ENCODE results near the gene DCLK1.

Gene DCLK1

GRCh38 chr13:36131222-36131930 is at the start of gene DCLK1:
Gene DCLK1, minus strand, starts transcription at chr13:36131382.
- peak; percentile 87 for DNase-seq

- DNase-seq, result no peak
Measured at GRCh38 chr13:36175621-36176020, 44.4 kb upstream of the DCLK1 start.

GRCh38 chr13:36174923-36175322 is 43.7 kb upstream of the DCLK1 start:
- peak; percentile 53 for DNase-seq

- no peak for DNase-seq
Measured at GRCh38 chr13:36173571-36174322, 42.6 kb upstream of the DCLK1 start.

- no peak for DNase-seq
Measured at GRCh38 chr13:36166046-36166445, 34.9 kb upstream of the DCLK1 start.

- peak; percentile 90 for DNase-seq
Measured at GRCh38 chr13:36163809-36164308, 32.7 kb upstream of the DCLK1 start.

GRCh38 chr13:36163286-36163685 is 32.1 kb upstream of the DCLK1 start:
- DNase-seq, result peak; percentile 21

GRCh38 chr13:36160297-36160696 is 29.1 kb upstream of the DCLK1 start:
- no peak for DNase-seq

- DNase-seq, result no peak
Measured at GRCh38 chr13:36158611-36159010, 27.4 kb upstream of the DCLK1 start.

- DNase-seq, result peak; percentile 59
Measured at GRCh38 chr13:36157480-36157879, 26.3 kb upstream of the DCLK1 start.

- no peak for DNase-seq
Measured at GRCh38 chr13:36154567-36155291, 23.5 kb upstream of the DCLK1 start.

GRCh38 chr13:36151591-36151990 is 20.4 kb upstream of the DCLK1 start:
- DNase-seq, result peak; percentile 4

GRCh38 chr13:36148446-36148845 is 17.3 kb upstream of the DCLK1 start:
- DNase-seq, result no peak

- no peak for DNase-seq
Measured at GRCh38 chr13:36147330-36147729, 16.1 kb upstream of the DCLK1 start.

GRCh38 chr13:36146511-36147269 is 15.5 kb upstream of the DCLK1 start:
- DNase-seq, result no peak

GRCh38 chr13:36143738-36144137 is 12.6 kb upstream of the DCLK1 start:
- no peak for DNase-seq

- peak; percentile 82 for DNase-seq
Measured at GRCh38 chr13:36142735-36143134, 11.6 kb upstream of the DCLK1 start.

- peak; percentile 52 for DNase-seq
Measured at GRCh38 chr13:36135876-36136275, 4.7 kb upstream of the DCLK1 start.

GRCh38 chr13:36134632-36135031 is 3.5 kb upstream of the DCLK1 start:
- DNase-seq, result no peak

GRCh38 chr13:36133950-36134626 is 2.9 kb upstream of the DCLK1 start:
- peak; percentile 42 for DNase-seq

- DNase-seq, result no peak
Measured at GRCh38 chr13:36132376-36132775, 1.2 kb upstream of the DCLK1 start.

GRCh38 chr13:36131931-36132297 is 732 bp upstream of the DCLK1 start:
- DNase-seq, result peak; percentile 9
